ENCODE measurements around the gene EID1.

DNA sequence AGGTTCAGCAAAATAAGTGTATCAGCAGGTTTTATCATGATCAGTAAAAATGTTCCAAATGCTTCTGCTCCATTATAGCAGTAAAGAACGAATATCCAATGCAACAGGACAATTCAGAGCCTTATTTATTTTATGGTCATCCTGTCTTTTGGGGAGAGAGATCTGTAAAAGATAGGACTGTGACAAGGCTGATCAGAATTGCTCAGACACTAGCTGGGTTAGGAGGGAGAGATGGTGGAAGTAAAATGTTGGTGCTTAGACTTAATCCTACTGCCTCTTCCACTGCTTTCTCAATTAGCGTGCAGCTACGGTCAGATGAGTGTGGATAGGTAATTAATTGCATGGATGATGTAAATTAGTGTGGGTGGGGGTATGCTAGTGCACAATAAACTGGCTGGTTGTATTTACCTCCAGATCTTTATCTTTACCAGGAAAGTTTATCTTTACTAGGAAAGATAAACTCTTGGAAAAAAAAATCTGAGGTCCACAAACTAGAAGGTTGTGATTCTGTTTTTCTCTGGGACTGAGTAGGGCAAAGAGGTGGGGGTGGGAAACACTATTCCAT, 2.2 kb downstream of the EID1 start:
- TF ChIP-seq, protein P1, sequence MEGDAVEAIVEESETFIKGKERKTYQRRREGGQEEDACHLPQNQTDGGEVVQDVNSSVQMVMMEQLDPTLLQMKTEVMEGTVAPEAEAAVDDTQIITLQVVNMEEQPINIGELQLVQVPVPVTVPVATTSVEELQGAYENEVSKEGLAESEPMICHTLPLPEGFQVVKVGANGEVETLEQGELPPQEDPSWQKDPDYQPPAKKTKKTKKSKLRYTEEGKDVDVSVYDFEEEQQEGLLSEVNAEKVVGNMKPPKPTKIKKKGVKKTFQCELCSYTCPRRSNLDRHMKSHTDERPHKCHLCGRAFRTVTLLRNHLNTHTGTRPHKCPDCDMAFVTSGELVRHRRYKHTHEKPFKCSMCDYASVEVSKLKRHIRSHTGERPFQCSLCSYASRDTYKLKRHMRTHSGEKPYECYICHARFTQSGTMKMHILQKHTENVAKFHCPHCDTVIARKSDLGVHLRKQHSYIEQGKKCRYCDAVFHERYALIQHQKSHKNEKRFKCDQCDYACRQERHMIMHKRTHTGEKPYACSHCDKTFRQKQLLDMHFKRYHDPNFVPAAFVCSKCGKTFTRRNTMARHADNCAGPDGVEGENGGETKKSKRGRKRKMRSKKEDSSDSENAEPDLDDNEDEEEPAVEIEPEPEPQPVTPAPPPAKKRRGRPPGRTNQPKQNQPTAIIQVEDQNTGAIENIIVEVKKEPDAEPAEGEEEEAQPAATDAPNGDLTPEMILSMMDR (conservative IDR thresholded peaks at IDR 0.05; ENCODE audit: low read depth, low read length), result no peak
- no peak for TF ChIP-seq EZH2 (IDR thresholded peaks at IDR 0.05; ENCODE audit: borderline replicate concordance, low read depth, low read length, poor library complexity, severe bottlenecking)

All from A673 (cell line).